Measurements from ENCODE around the gene CFHR4.
A peak's percentile ranks its signal among the peaks of the same experiment; 100 is the strongest.

DNA sequence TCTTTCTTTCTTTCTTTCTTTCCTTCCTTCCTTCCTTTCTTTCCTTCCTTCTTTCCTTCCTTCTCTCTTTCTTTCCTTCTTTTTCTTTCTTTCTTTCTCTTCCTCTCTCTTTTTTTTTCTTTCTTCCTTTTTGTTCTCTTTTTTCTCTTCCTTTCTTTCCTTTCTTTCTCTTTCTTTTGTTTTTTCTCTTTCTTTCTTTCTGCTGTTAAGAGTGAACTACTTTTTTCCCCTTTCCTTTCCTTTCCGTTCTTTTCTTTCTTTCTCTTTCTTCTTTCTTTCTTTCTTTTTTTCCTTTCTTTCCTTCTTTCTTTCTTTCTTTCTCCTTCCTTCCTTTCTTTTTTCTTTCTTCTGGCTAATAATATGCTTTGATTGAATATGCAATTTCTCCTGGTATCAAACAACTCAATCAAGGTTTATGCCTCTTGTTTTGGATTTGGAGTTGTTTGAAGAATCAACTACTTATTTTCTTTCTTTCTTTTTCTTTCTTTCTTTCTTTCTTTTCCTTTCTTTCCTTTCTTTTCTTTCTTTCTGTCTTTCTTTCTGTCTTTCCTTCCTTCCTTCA, 27.4 kb upstream of the CFHR4 start:
- TF ChIP-seq EZH2 (IDR thresholded peaks at IDR 0.05; ENCODE audit: borderline replicate concordance, insufficient read depth, low read depth, low read length, poor library complexity, severe bottlenecking): no peak
- TF ChIP-seq, protein P1, sequence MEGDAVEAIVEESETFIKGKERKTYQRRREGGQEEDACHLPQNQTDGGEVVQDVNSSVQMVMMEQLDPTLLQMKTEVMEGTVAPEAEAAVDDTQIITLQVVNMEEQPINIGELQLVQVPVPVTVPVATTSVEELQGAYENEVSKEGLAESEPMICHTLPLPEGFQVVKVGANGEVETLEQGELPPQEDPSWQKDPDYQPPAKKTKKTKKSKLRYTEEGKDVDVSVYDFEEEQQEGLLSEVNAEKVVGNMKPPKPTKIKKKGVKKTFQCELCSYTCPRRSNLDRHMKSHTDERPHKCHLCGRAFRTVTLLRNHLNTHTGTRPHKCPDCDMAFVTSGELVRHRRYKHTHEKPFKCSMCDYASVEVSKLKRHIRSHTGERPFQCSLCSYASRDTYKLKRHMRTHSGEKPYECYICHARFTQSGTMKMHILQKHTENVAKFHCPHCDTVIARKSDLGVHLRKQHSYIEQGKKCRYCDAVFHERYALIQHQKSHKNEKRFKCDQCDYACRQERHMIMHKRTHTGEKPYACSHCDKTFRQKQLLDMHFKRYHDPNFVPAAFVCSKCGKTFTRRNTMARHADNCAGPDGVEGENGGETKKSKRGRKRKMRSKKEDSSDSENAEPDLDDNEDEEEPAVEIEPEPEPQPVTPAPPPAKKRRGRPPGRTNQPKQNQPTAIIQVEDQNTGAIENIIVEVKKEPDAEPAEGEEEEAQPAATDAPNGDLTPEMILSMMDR (IDR thresholded peaks at IDR 0.05): peak; percentile 41
